Central memory CD8-positive, alpha-beta T cell (primary cell): ENCODE data around the gene TFCP2L1.

Experiments
- ATAC-seq: fragments of 150-1000 bp; cut with Tn5 transposase; replicated peaks from 2 replicates; pipeline ENCODE4 v1.10.0; 2022; ENCODE audit warnings: mild to moderate bottlenecking, moderate FRiP score, moderate number of reproducible peaks; ENCODE audit not compliant: poor library complexity, severe bottlenecking; ENCODE audit errors: extremely low read depth
- DNase-seq, 2 donors: peaks; one replicate each; pipeline ENCODE4 v3.0.0; 2021; ENCODE audit warnings: low spot score in 2 of 2
- H3K27ac Mint-ChIP-seq: one replicate; pipeline ENCODE4 v1.8.0; 2022; ENCODE audit warnings: low read depth, mild to moderate bottlenecking, moderate library complexity, mixed read lengths
- H3K27me3 Mint-ChIP-seq: one replicate; pipeline ENCODE4 v1.8.0; 2022; ENCODE audit warnings: mixed read lengths
- H3K36me3 Mint-ChIP-seq: one replicate; pipeline ENCODE4 v1.8.0; 2022; ENCODE audit warnings: mild to moderate bottlenecking, moderate library complexity, mixed read lengths; ENCODE audit not compliant: insufficient read depth
- H3K4me1 Mint-ChIP-seq: one replicate; pipeline ENCODE4 v1.8.0; 2022; ENCODE audit warnings: mixed read lengths
- H3K4me3 Mint-ChIP-seq: one replicate; pipeline ENCODE4 v1.8.0; 2022; ENCODE audit warnings: mild to moderate bottlenecking, moderate library complexity, mixed read lengths
- H3K9me3 Mint-ChIP-seq: one replicate; pipeline ENCODE4 v1.8.0; 2022; ENCODE audit warnings: mixed read lengths

TFCP2L1 gene

DNA sequence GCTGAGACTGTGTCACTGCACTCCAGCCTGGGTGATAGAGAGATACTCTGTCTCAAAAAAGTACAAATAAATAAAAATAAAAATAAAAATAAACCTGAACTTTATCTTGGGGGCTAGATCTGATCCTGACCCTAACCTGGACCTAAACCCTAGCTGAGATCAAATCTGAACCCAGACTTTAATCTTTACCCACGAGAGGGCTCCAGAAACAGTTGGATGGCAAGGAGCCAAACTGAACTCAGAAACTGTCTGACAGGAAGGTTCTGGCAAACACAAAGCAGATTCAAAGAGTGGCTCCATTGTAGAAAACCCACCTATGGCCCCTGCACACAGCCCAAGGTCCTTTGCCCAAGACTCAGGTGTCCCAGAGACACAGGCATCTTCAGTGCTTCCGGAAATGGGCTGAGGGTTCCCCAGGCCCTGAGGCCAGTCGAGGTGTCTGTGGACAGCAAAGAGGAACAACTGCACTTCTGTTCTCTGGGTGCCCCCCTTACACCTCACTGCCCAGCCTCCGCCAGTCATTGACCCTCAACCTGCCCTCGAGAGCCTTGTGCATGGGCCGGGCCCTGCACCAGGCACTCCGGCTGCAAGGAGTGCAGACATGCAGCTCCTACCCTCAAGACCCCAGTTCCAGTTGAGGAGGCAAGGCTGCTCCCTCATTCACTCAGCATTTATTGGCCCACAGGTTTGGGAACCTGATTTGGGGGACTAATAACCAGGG lies 95.2 kb downstream of the TFCP2L1 start:
- DNase-seq (no peak), ATAC-seq (no peak)
- no peaks in the 10 kb centered on the region for H3K36me3 Mint-ChIP-seq
- no peaks in the 10 kb centered on the region for H3K9me3 Mint-ChIP-seq
- H3K4me1 Mint-ChIP-seq: no peaks in the 10 kb centered on the region
- no peak overlapping the region for H3K4me3 Mint-ChIP-seq
- H3K27me3 Mint-ChIP-seq: no peaks in the 10 kb centered on the region
- H3K27ac Mint-ChIP-seq: no peak overlapping the region

DNA sequence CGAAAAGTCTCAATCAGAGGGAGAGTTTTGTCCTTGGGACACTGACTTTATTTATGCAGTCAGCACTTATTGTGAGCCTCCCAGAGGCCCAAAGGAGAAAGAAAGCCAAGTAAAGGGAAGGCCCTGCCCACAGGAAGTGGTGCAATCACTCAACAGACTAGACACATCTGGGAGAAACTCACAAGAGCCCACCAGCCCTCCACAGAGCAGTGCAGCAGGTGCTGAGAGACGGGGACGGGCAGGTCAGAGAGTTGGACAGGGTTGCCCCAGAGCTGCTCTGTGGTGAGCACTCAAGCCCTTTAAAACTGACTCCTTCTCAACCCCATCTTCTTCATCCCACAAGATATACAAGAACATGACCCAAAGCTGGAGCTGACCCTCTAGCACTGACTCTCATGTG lies 96.0 kb downstream of the TFCP2L1 start:
- ATAC-seq: no peak
- no peak for DNase-seq

DNA sequence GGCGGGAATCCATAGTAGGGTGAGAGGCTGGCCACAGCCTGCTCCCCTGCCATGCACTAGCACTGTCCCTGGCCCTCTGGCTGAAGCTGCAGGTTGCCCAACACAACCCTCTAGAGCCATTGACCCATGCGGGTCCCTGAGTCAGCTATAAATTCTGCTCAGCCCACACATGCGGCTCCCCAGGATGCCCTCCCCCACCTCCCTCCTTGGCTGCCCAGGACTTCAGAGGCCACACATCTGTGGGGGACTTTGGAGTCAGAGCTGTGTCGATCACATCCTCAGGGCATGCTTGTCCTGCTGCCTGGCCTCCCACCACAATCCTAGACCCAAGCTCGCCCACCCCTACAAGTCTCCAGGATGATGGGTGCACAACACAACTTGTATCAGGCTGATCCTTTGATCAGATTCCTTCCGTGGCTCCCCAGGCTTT lies 97.0 kb downstream of the TFCP2L1 start:
- no peak for ATAC-seq
- Mint-ChIP-seq H3K4me3 (no peak overlapping the region), H3K27ac (no peak overlapping the region)

More for the DNA sequence above, 96.0 kb downstream of the TFCP2L1 start:
- no peaks in the 10 kb centered on the region for H3K4me1 Mint-ChIP-seq
- no peaks in the 10 kb centered on the region for H3K27me3 Mint-ChIP-seq
- H3K27ac Mint-ChIP-seq: no peak overlapping the region
- no peaks in the 10 kb centered on the region for H3K9me3 Mint-ChIP-seq
- H3K4me3 Mint-ChIP-seq: no peak overlapping the region
- H3K36me3 Mint-ChIP-seq: no peaks in the 10 kb centered on the region

GRCh38 chr2:121187351-121187981 lies 97.5 kb downstream of the TFCP2L1 start:
- no peaks in the 10 kb centered on the region for H3K4me1 Mint-ChIP-seq
- ATAC-seq (no peak), DNase-seq (no peak)
- no peak overlapping the region for H3K27ac Mint-ChIP-seq
- no peak overlapping the region for H3K4me3 Mint-ChIP-seq
- no peaks in the 10 kb centered on the region for H3K36me3 Mint-ChIP-seq
- no peaks in the 10 kb centered on the region for H3K27me3 Mint-ChIP-seq
- no peaks in the 10 kb centered on the region for H3K9me3 Mint-ChIP-seq

More for the DNA sequence above, 97.0 kb downstream of the TFCP2L1 start:
- Mint-ChIP-seq H3K9me3 (no peaks in the 10 kb centered on the region), H3K27me3 (no peaks in the 10 kb centered on the region), H3K4me1 (no peaks in the 10 kb centered on the region), H3K36me3 (no peaks in the 10 kb centered on the region)
- DNase-seq: no peak

- Mint-ChIP-seq H3K4me1 (no peaks in the 10 kb centered on the region), H3K9me3 (no peaks in the 10 kb centered on the region), H3K27ac (no peak overlapping the region), H3K36me3 (no peaks in the 10 kb centered on the region), H3K27me3 (no peaks in the 10 kb centered on the region), H3K4me3 (no peak overlapping the region)
- ATAC-seq: no peak
- DNase-seq: no peak
Observed at GRCh38 chr2:121186261-121186660, 98.7 kb downstream of the TFCP2L1 start.

GRCh38 chr2:121185571-121186074 lies 99.4 kb downstream of the TFCP2L1 start:
- H3K4me3 Mint-ChIP-seq: no peak overlapping the region

GRCh38 chr2:121185111-121185510 lies 99.9 kb downstream of the TFCP2L1 start:
- Mint-ChIP-seq H3K36me3 (no peaks in the 10 kb centered on the region), H3K27me3 (no peaks in the 10 kb centered on the region), H3K27ac (no peak overlapping the region), H3K9me3 (no peaks in the 10 kb centered on the region), H3K4me1 (no peaks in the 10 kb centered on the region), H3K4me3 (no peak overlapping the region)
- ATAC-seq: no peak
- no peak for DNase-seq

More at GRCh38 chr2:121185571-121186074, 99.4 kb downstream of the TFCP2L1 start:
- Mint-ChIP-seq H3K36me3 (no peaks in the 10 kb centered on the region), H3K4me1 (no peaks in the 10 kb centered on the region), H3K9me3 (no peaks in the 10 kb centered on the region), H3K27ac (no peak overlapping the region), H3K27me3 (no peaks in the 10 kb centered on the region)
- ATAC-seq (no peak), DNase-seq (no peak)

GRCh38 chr2:121184248-121184862 lies 100.6 kb downstream of the TFCP2L1 start:
- Mint-ChIP-seq H3K27ac (no peak overlapping the region), H3K9me3 (no peaks in the 10 kb centered on the region)
- ATAC-seq: no peak

GRCh38 chr2:121182520-121182919 lies 102.5 kb downstream of the TFCP2L1 start:
- Mint-ChIP-seq H3K27me3 (peaks cover 14% of the 10 kb centered on the region), H3K27ac (no peak overlapping the region), H3K4me3 (no peak overlapping the region), H3K9me3 (no peaks in the 10 kb centered on the region), H3K36me3 (no peaks in the 10 kb centered on the region), H3K4me1 (no peaks in the 10 kb centered on the region)
- no peak for ATAC-seq
- no peak for DNase-seq

More at GRCh38 chr2:121184248-121184862, 100.6 kb downstream of the TFCP2L1 start:
- Mint-ChIP-seq H3K36me3 (no peaks in the 10 kb centered on the region), H3K4me3 (no peak overlapping the region), H3K4me1 (no peaks in the 10 kb centered on the region), H3K27me3 (no peaks in the 10 kb centered on the region)
- DNase-seq: no peak

- Mint-ChIP-seq H3K36me3 (no peaks in the 10 kb centered on the region), H3K4me3 (no peak overlapping the region), H3K9me3 (no peaks in the 10 kb centered on the region), H3K4me1 (no peaks in the 10 kb centered on the region), H3K27ac (no peak overlapping the region), H3K27me3 (peaks cover 33% of the 10 kb centered on the region)
- no peak for DNase-seq
- ATAC-seq: no peak
Observed at GRCh38 chr2:121179467-121179866, 105.5 kb downstream of the TFCP2L1 start.

DNA sequence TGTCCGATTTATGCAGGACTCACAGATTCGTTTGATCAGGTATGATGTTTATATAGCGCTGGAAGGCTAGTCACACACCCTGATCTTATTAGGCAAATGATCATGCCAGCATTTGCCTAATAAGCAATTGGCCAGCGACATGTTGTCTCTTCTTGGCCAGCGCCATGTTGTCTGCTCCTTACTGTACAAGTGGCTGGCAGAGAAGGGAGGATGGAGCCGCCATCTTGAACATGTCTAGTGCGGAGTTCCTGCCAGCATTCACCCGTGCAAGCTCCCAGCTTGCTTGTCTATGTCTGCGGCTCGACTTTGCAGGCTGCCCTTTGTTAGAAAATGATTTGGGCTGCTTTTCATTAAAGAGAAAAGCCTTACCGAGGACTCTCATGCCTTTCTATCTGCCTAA lies 106.3 kb downstream of the TFCP2L1 start:
- H3K36me3 Mint-ChIP-seq: no peaks in the 10 kb centered on the region
- no peak overlapping the region for H3K27ac Mint-ChIP-seq
- DNase-seq (no peak), ATAC-seq (no peak)
- no peak overlapping the region for H3K4me3 Mint-ChIP-seq
- no peaks in the 10 kb centered on the region for H3K9me3 Mint-ChIP-seq
- H3K27me3 Mint-ChIP-seq: peaks cover 33% of the 10 kb centered on the region
- H3K4me1 Mint-ChIP-seq: no peaks in the 10 kb centered on the region

DNA sequence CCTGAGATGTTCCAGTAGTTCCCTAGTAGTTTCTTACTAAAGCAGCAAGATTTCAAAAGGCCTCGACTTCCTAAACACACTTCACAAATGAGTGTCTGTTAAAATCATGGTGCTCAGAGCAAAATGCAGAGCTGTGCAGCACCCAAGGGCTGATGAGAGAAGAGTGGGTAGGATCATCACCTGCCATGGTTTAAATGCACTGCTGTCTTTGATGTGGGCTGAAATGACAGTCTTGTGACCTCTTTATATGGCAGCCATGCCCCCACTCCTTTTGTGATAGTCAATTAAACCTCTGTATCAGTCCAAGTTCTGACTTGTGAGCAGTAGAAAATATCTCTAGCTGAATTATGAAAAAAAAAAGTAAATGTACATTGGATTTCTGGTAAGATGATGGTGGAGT lies 107.1 kb downstream of the TFCP2L1 start:
- Mint-ChIP-seq H3K4me3 (no peak overlapping the region), H3K27ac (no peak overlapping the region), H3K9me3 (no peaks in the 10 kb centered on the region), H3K36me3 (no peaks in the 10 kb centered on the region), H3K27me3 (peaks cover 39% of the 10 kb centered on the region), H3K4me1 (no peaks in the 10 kb centered on the region)
- ATAC-seq (no peak), DNase-seq (no peak)

DNA sequence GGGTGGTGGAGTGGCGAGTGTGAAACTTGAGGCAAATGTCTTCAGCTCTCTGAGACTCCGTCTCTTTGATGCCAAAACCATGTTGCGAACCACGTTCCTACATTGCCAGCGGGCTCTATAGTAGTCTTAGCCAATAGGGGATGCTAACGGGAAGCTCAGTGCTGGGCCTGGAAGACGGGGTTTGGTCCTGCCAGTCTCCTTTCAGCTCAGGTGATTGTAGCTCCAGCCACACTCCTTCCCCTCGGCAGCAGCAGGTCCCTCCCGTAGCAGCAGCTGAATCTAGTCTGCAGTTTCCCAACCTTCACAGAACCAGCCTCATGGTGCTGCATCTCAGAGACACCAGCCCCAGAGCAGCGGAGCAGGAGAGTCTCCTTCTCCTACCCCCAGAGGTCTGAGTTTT lies 109.7 kb downstream of the TFCP2L1 start:
- Mint-ChIP-seq H3K9me3 (no peaks in the 10 kb centered on the region), H3K4me3 (no peak overlapping the region), H3K27me3 (peaks cover 64% of the 10 kb centered on the region), H3K36me3 (no peaks in the 10 kb centered on the region), H3K27ac (no peak overlapping the region), H3K4me1 (no peaks in the 10 kb centered on the region)
- DNase-seq (no peak), ATAC-seq (no peak)
